GM18858 (cell line): ENCODE results near the gene CENATAC.
A peak's percentile ranks its signal among the peaks of the same experiment; 100 is the strongest.
"Not testable (repeated sequence)": the region's sequence is repeated elsewhere in the genome, so short reads cannot be mapped to it uniquely, and the experiment has no call there.

Source experiments
- ATAC-seq: cut with Tn5 transposase; IDR thresholded peaks from one replicate; pipeline ENCODE4 v1.9.1; 2021; ENCODE audit not compliant: unreplicated experiment

CENATAC gene

GRCh38 chr11:119052163-119052814, 54.4 kb downstream of the CENATAC start:
- no peak for ATAC-seq

- no peak for ATAC-seq
Observed at GRCh38 chr11:119054418-119054817, 56.5 kb downstream of the CENATAC start.

- no peak for ATAC-seq
Observed at GRCh38 chr11:119055901-119056300, 58.0 kb downstream of the CENATAC start.

- ATAC-seq, result no peak
Observed at GRCh38 chr11:119056421-119056999, 58.6 kb downstream of the CENATAC start.

- ATAC-seq, result peak; percentile 74
Observed at GRCh38 chr11:119057000-119057769, 59.2 kb downstream of the CENATAC start, which contains the start of gene HYOU1. TSS of gene HYOU1 (minus strand) at chr11:119057205. CDS start at chr11:119056160, 1,045 bp downstream.

- not testable (repeated sequence) for ATAC-seq
Observed at GRCh38 chr11:119059128-119059527, 61.2 kb downstream of the CENATAC start.

- ATAC-seq, result no peak
Observed at GRCh38 chr11:119061256-119061655, 63.3 kb downstream of the CENATAC start.

GRCh38 chr11:119062779-119063178, 64.8 kb downstream of the CENATAC start:
- ATAC-seq, result no peak

- ATAC-seq, result no peak
Observed at GRCh38 chr11:119065369-119065768, 67.4 kb downstream of the CENATAC start.
